GM21717 (cell line): ENCODE data around the gene PIP4K2C.
"Not testable (repeated sequence)": the region's sequence is repeated elsewhere in the genome, so short reads cannot be mapped to it uniquely, and the experiment has no call there.

ENCODE experiments used
- ATAC-seq: cut with Tn5 transposase; IDR thresholded peaks from one replicate; pipeline ENCODE4 v1.9.1; 2021; ENCODE audit warnings: mild to moderate bottlenecking, moderate library complexity; ENCODE audit not compliant: unreplicated experiment

PIP4K2C gene

GRCh38 chr12:57632958-57633840 lies 42.2 kb downstream of the PIP4K2C start, which contains the start of gene B4GALNT1:
Gene B4GALNT1 (minus strand): TSS chr12:57633201. CDS start chr12:57632132, 1,069 bp downstream.
- peak; percentile 84 for ATAC-seq

- ATAC-seq = not testable (repeated sequence)
These were observed 45.7 kb downstream of the PIP4K2C start for GRCh38 chr12:57636731-57637130.

- no peak for ATAC-seq
These were observed 46.4 kb downstream of the PIP4K2C start for GRCh38 chr12:57637364-57637763.

GRCh38 chr12:57638096-57638495 lies 47.1 kb downstream of the PIP4K2C start:
- ATAC-seq = no peak

- no peak for ATAC-seq
These were observed 49.4 kb downstream of the PIP4K2C start for GRCh38 chr12:57640175-57641042.

- no peak for ATAC-seq
These were observed 50.9 kb downstream of the PIP4K2C start for GRCh38 chr12:57641699-57642442.

GRCh38 chr12:57645990-57646658 lies 55.1 kb downstream of the PIP4K2C start:
- not testable (repeated sequence) for ATAC-seq

GRCh38 chr12:57646659-57647049 lies 55.7 kb downstream of the PIP4K2C start:
- not testable (repeated sequence) for ATAC-seq
